NCI-H128 (cell line): ENCODE data around the gene KCNN3.

Experiments
- DNase-seq: peaks from one replicate; lab custom pipeline; 2025; ENCODE audit not compliant: unreplicated experiment; lab: John Stamatoyannopoulos, UW

The KCNN3 gene

DNA sequence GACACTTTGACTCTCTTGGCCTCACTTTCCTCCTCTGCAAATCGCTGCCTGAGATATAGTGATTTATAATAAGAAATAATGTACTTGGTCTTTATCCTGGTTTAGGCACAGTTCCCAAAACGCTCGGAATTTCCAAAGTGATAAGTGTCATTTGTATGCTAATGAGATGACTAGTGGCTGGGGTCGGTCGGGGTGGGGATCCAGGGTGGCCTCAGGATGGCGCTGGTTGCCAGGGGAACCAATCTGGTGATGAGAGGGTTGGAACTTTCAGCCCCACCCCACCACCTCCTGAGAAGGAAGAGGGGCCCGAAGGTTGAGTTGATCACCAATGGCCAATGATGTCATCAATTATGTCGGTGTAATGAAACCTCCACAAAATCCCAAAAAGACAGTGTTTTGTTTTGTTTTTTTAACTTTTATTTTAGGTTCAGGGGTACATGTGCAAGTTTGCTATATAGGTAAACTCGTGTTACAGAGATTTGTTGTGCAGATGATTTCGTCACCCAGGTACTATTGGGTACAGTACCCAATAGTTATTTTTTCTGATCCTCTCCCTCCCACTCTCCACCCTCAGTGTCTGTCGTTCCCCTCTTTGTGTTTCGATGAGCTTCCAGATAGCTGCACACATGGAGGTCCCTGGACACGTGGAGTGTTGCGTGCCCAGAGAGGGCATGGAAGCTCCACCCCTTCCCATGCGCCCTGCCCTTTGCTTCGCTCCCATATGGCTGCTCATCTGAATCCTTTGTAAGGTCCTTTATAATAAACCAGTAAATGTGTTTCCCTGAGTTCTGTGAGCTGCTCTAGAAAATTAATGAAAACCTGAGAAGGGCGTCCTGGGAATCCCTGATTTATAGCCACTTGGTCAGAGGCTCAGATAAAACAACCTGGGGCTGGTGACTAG lies 97.2 kb downstream of the KCNN3 start:
- no peak for DNase-seq

DNA sequence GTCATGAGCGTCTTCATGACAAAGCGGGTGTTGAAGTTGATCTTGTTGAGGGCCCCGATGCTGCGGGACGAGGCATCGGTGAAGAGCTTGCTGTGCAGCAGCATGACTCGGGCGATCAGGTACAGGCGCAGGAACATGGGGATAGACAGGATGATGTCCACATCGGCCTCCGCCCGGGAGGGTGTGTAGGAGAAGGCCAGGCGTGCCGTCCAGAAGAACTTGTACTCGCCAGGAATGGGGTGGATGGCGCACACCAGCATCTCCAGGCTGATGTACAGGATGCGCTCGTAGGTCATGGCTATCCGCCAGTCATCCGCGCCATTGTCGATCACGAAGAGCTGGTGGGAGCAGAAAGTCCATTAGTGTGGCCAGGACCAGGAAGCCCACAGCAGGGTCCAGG lies 98.0 kb downstream of the KCNN3 start:
- DNase-seq: no peak

DNA sequence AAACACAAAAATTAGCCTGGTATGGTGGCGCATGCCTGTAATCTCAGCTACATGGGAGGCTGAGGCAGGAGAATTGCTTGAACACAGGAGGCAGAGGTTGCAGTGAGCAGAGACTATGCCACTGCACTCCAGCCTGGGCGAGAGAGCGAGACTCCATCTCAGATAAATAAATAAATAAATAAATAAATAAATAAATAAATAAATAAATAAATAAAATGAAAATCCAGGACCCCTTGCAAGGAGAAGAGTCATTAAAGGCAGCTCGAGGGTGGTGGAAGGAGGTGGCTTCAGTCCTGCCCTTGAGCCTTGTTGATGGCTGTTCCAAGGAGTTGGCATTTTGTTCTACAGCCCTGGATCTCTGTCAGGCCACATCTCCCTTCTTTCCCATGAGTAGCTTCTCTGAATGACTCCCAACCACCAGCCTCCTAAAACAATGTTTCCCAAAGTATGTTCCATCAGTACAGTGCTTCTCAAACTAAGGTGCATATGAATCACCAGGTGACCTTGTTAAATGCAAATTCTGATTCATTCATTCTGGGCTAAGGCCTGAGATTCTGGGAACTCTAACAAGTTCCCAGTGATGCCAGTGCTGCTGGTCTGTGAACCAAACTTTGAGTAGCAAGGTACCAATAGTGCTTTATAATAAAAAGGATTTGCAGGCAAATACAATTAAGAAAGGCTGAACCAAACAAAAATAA lies 99.0 kb downstream of the KCNN3 start:
- no peak for DNase-seq

DNA sequence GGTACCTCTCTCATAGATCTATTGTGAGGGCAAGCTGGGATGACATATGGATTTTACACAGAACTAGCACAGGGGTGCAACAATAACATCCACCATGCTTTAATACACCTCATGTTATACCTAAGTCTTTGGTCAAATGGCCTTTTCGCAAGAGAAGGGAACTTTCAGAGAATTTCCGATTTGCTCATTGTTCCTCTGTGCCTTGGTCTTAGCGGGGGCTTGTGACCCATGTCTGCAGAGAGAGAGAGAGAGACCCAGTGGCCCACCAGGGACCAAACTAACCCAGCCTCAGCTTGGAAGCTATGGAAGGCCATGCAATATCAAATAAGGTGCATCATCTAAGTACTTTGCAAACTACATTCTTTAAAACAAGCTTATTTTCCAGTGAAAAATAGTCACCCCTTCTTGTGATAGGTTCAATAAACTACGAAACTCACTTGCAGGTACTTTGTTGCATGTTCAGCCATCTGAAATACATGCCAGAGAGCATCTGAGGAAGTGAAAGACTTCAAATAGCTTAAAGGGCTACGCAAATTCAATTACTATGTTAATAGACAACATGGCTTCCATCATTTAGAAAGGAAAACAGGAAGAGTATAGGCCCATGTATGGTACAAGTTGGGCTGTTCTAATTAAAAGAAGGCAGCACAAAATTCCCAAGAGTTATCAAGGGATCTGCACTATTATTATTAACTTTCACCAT lies 100.7 kb downstream of the KCNN3 start:
- DNase-seq: no peak

DNA sequence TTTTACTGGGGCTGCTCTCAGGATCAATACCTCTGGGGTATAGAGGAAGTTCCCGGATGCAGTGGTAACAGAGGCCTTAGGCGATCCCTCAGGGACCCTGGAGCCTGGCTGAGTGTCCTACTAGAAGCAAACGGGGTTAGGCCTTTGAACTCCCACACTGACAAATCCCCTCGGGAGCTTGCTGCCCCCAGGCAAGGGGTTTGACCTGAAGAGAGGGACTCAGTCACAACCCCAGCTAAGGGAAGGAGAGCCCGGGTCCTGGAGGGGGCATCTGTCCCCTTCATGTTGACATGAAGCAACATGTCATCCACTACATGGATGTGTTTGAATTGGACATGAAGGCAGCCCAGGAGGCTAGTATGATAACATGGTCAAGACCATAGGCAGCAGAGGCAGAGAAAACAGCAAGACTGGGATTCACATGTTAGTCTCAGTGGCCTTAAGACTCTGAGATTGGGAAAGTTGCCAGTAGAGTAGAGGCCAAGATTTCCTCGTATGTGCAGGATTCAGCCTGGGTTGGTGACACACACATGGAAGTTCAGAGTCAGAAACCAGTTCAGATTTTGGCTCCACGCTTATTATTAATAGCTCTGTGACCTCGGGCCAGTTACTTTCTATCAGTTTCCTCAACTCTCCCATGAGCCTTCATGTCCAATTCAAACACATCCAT lies 101.5 kb downstream of the KCNN3 start:
- no peak for DNase-seq

DNA sequence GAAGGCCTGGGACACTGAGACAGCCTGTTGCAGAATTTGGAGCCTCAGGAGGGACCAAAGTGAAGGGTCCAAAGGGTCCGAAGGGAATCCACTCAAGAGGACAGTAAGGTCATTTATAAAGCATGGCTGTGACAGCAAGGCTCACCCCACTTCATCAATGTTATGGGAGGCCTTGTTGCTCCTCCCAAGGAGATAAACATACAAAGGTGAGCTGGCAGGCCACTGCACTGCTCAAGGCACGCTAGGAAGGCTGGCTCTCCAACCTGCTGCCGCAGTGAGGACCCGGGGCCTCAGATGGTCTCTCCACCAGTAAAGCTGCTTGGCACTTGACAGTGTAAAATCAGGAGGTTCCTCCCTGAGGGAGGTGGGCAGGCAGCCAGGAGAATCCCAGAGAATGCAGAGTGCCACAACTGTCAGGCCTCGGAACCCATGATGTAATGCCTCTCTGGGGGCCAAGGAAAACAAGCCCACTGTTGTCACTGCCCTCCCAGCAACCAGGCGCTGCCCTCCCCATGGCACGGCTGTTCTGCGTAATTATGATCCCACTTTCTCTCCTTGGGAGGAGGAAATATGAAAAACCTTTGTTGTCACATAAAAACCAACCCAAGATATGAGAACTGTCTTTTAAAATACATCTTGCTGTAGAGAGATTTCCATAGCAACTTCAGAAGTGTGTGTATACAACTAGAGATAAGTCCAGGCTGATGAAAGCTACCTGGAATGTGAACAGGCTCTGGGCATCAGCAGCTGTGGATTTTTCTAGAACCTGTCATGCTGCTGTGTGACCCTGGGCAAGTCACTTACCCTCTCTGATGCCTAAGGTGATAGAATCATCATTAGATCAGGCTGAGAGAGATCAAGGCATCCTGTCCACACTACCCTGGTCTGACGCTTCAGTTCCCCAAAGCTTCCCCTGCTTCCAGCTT lies 102.5 kb downstream of the KCNN3 start:
- DNase-seq: no peak

DNA sequence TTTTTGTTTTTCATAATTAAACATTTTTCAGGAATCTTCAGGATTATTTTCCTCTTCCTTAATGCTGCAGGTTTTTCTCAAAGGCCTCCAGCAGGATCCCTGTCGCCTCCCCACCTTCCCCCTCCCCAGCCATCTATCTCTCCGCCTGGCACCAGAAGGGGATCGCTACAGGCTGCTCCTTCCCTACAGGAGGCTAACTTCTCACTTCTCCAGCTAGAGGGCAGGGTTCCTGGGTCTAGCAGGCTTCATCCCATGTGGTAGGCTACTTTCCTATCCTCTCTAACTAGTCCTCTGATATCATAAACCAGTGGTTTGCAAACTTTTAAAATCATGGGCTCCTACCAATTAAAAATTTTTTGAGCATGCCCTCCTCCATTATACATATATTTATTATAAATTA lies 104.1 kb downstream of the KCNN3 start:
- no peak for DNase-seq

DNA sequence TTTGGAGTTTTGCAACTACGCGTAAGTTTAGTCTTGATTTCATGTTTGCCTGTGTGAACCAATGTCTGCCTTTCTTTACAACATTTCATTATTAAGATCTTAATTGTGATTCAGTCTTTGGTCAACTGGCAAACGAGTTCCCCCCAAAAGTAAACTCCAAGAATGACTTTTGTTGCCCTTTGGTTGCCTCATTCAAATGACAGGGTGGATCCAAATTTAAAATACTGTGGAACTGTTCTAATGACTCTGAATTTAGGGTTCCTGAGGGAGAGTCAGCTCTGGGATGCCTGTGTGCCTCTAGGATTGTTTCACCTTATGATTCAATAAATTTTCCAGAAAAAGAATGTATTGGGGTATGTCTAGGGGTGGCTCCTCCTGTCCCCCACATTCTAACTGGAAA lies 105.3 kb downstream of the KCNN3 start:
- DNase-seq: no peak

DNA sequence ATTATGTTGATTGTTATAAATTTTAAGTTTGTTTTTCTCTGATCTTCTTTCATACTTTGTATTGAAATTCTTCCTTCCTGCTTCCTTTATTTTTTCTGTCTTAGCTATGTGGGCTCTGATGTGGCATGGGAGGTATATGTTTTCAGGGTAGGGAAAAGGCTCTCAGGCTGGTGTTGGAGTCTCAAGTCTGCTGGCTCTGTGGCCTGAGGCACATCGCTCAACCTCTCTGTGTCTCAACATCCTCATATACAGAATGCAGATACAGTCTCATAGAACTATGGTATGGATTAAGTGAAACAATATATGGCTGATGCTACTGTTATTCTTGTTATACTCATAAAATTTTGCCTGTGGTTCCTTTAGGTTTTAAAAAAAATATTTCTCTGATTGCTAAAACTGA lies 105.9 kb downstream of the KCNN3 start:
- DNase-seq: no peak

DNA sequence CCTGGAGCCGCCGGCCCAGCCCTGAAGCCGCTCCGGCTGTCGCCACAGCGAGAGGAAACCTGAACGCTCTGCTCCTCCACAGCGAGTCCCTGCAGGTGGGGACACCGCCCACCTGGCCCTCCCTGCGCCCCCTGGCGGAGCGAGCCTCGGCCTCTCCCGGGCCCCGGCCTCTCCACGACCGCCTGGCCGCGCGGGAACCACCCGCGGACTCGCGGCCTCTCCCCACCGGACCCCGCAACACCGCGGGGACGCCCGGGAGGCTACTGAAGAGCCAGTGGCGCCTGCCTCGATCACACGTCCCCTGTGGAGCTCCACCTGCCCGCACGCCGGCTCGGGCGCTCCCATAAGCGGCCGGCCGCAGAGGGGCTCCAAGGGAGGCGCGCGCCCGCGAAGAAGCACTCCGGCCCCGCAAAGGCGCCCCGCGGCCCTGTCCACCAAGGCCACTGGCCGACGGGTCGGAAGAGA lies 109.6 kb downstream of the KCNN3 start:
- no peak for DNase-seq

DNA sequence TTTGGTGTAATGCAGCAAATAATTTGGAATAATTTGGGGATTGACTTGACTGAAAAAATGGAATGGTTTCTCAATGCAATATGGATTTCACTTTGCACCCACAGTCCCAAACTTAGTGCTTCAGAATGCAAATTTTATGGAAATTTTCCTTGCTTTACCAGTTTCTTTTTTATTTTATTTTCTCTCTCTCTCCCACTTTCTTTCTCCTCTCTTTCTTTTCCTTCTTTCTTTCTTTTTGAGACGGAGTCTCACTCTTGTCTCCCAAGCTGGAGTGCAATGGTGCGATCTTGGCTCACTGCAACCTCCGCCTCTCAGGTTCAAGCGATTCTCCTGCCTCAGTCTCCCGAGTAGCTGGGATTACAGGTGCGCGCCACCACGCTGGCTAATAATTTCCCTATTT lies 110.3 kb downstream of the KCNN3 start:
- DNase-seq: no peak

DNA sequence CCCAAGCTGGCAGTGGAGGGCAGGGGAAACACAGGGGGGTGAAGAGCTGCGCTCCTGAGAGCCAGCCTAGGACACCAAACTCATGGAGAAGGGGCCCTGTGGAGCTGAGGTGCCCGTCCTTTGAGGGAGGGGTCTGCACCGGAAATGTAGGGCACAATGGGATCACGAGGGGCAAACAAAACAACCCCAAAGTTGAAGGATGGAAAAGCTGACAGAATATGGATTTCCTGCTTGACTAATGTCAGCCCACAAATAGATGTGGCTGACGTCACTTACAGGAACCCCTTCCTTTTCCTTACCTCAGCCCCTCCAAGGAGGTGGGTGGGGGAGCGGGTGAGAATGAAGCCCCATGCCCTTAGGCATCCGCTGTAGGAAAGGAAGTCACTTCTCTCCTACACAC lies 110.9 kb downstream of the KCNN3 start:
- no peak for DNase-seq

DNA sequence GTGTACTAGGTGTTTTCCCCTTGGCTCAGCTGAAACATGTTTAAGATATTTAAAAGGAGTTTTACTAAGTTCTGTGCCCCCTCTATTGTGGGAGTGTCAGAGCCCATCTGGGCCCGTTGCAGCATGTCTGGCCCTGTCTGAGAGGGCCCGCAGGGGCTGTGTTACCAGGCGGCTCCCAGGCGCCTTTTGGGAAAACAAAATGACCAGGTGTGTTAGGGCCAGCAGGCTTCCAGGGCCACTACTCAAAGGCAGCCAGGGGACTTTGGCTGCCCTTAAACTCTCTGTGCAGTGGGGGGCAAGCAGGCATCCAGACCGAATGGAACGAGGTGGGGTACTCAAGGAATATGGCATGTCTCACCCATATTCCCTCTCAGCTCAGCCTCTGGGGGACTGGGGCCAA lies 111.7 kb downstream of the KCNN3 start:
- no peak for DNase-seq

DNA sequence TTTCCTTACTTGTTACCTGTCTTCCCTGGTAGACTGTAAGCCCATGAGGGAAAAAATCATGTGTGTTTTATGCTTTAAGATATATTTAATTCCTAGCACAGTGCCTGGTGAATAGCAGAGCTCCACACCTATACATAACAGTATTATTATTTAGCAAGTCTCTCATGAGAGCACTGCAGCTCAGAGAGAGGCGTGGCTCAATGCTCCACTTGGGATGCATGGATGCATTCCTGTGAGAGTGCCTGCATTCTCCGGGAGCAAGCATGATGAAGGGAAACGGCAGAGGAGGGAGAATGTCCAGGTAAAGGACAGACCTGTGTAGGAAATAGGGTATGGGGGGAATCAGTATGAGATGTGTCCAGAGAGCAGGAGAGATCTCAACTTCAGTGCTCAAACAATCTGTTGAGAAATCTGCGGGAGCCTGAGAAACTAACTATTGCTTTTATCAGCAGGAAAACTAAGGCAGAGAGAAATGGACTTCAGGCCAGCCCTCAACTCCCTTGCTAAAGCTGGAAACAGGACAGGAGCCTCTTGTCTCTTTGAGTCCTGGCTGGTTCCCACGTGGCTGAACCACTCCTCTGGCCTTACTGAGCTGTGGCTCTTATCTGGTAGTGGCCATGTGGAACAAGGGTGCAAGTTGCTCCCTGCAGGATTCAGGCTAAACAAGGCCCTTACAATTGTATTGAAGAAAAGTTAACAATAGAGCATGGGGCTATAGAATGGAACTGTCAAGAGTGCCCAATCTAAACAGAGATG lies 113.1 kb downstream of the KCNN3 start:
- DNase-seq: no peak

DNA sequence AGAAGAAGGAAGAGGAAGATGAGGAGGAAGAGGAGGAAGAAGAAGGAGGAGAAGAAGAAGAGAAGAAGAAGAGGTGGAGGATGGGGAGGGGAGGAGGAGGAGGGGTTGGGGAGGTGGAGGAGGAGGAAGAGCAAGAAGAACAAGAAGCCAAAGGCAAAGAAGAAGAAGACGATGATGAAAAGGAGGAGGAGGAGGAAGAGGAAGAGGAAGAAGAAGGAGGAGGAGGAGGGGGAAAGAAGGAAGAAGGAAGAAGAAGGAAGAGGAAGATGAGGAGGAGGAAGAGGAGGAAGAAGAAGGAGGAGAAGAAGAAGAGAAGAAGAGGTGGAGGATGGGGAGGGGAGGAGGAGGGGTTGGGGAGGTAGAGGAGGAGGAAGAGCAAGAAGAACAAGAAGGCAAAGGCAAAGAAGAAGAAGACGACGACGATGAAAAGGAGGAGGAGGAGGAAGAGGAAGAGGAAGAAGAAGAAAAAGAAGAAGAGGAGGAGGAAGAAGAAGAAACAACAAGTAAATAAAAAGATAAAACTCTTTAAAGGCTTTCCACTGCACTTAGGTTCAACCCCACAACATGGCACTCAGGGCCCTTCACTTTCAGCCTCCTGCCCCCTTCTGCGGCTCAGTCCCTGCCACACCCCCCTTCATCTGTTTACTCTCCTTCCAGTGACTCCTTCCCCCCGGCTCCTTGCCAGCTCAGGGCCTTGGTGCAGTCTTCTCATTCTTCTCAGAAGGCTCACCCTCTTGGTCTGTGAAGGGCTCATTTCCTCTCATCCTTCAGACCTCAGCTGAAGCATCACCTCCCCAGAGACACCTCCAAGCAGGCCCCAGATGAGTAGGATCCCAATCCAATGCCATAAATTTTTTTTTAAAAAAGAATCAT lies 114.0 kb downstream of the KCNN3 start:
- DNase-seq: no peak

DNA sequence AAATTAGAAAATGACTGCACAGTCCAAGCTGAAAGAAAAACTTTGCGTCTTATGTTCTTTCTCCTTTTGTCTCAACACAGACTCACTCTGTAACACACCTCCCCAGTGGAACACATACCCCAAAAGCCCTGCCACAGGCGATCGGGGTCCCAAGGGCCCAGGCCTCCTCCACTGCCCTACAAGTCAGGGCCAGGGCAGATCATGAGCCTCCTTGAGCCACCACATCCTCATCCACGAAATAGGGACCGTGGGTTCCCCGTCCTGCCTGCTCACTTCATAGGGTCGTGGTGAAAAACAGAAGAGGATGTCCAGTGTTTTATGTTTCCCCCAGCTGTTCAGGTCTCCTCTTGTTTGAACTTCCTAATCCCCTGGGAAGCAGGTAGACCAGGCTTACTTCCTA lies 116.7 kb downstream of the KCNN3 start:
- no peak for DNase-seq

DNA sequence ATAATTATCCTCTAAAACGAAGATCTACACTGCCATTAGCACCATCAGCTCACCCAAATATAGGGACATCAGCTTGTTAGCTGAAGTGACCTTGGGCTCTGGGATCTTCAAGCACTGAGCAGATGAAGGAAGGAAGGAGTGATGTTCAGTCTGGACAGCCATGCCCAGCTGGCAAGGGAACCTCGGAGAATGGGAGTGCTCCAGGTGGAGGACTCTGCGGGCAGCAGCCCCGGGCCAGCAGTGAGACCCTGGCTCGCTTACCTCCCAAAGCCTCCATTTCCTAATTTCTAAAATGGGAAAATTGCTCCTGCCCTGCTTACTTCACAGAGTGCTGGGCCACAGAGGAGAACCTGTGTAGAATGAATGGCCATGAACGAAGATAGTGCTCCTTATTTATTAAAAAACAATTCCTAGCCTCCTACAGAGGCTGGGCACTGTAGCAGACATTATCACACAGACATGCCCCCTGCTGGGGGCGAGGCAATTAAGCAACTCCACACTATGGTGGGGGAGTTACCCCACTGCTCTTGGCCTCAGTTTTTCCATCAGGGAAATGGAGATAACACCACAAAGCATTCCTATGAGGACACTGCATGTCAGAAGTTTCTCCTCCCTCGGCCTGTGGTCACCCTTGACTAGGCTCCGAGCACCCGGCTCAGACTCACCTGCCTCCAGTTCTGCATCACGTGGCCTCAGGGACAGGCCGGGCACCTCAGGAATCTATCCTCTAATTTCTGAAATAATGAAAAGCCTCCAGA lies 117.6 kb downstream of the KCNN3 start:
- no peak for DNase-seq

DNA sequence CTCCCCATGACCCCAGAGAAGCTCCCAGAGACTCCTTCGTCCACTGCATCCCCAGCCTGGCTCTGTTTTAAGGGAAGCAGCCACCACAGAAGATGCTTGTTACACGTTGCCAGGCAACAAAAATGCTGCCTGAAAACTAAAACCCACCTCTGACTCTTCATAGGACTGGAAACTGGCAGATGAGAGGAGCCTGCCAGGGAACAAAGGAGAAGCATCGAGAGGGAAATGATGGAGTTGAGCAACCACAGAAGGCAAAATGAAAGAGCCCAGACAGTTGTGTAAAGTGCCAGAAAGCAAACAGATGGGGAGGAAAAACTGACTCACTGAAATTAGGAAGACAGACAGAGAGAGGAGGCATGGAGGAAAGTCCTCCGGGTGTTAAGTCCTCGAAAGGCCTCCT lies 118.4 kb downstream of the KCNN3 start:
- DNase-seq: no peak
